ENCODE data around the gene ANKRD12. TPM values are rescaled to one million over a fixed set of nuclear protein-coding genes. Genes with fewer than 3 reads are reported as not detected.

The ANKRD12 gene
- total and polyA plus RNA-seq, 10 of the 15 experiments (the other 5 are each of a cell fraction or from before 2014, with no cell fraction given): 5.9 to 45.7 (median 20.2) TPM

GRCh38 chr18:9092665-9093064 is 43.9 kb upstream of the ANKRD12 start:
- CTCF ChIA-PET: no interaction called here
- RAD21 ChIA-PET (ENCODE audit: unreplicated experiment): no interaction called here
- no TSS peak for BruUV-seq (replicated peaks)
- in situ Hi-C loops (cut with MboI) (no loop called here), intact Hi-C loops (cut with micrococcal nuclease; ENCODE audit: unreplicated experiment) (no loop called here)
- no peak overlapping the region for H3K4me2 ChIP-seq (ENCODE audit: control insufficient read depth, insufficient read depth)
- ATAC-seq (no peak), FAIRE-seq (no peak), DNase-seq (ENCODE audit: low read depth, low spot score) (no peak)
- SMC1A ChIA-PET (ENCODE audit: uncharacterized antibody, unreplicated experiment): interaction anchor here (0.6 to 8.9 kb wide), 2 partner anchors 10 to 54 kb away, joined by 3 to 59 read pairs; no protein-coding TSS in a partner anchor
- no peaks in the 10 kb centered on the region for H3K27me3 ChIP-seq (replicated peaks in 1 of 2; ENCODE audit: control insufficient read depth in 2 of 2, insufficient read depth in 2 of 2, low read length in 1 of 2)
- H3K9ac ChIP-seq (ENCODE audit: control insufficient read depth, insufficient read depth, low read length): no peak overlapping the region
- no peaks in the 10 kb centered on the region for H3K36me3 ChIP-seq (ENCODE audit: control insufficient read depth in 2 of 2, insufficient read depth in 2 of 2, low read length in 1 of 2)
- no peak overlapping the region for H2AFZ ChIP-seq (ENCODE audit: control insufficient read depth, low read depth, low read length)
- H3K79me2 ChIP-seq (ENCODE audit: control insufficient read depth, insufficient read depth, low read length): no peaks in the 10 kb centered on the region
- POLR2A ChIA-PET: interaction anchor here (0.7 kb wide), 1 partner anchor 67 kb away, joined by 3 read pairs; no protein-coding TSS in a partner anchor
- peaks cover 19% of the 10 kb centered on the region for H3K4me1 ChIP-seq (ENCODE audit: control insufficient read depth, insufficient read depth, low read length)
- no peak overlapping the region for H3K4me3 ChIP-seq
- H4K20me1 ChIP-seq (ENCODE audit: control insufficient read depth, insufficient read depth): no peaks in the 10 kb centered on the region
- WGBS (ENCODE audit: insufficient coverage, insufficient replicate concordance, low lambda C conversion rate, missing lambda C conversion rate): 75% methylated on average over 2 of the region's 2 CpGs
- no peaks in the 10 kb centered on the region for H3K9me3 ChIP-seq (replicated peaks; ENCODE audit: control insufficient read depth, insufficient read depth, low read length)
- H3K27ac ChIP-seq (ENCODE audit: control insufficient read depth, insufficient read depth): no peak overlapping the region
- TF ChIP-seq PBX3 (IDR thresholded peaks at IDR 0.05; ENCODE audit: insufficient replicate concordance, low read depth, low read length) (no peak), CTCF (IDR thresholded peaks at IDR 0.05 in 2 of 3, conservative IDR thresholded peaks at IDR 0.05 in 1 of 3; ENCODE audit: control insufficient read depth in 2 of 3, extremely low read depth in 1 of 3, insufficient read depth in 1 of 3, low read depth in 3 of 3, low read length in 3 of 3) (no peak), NR2C2 (IDR thresholded peaks at IDR 0.05; ENCODE audit: borderline replicate concordance, control insufficient read depth, insufficient read length, low read depth) (no peak), MTA2 (IDR thresholded peaks at IDR 0.05; ENCODE audit: low read depth) (no peak), E2F8 (IDR thresholded peaks at IDR 0.05; ENCODE audit: low read depth, partially characterized antibody) (no peak), ZSCAN29 (IDR thresholded peaks at IDR 0.05) (no peak), NRF1 (conservative IDR thresholded peaks at IDR 0.05; ENCODE audit: low read depth, low read length) (no peak), ATF2 (IDR thresholded peaks at IDR 0.05; ENCODE audit: low read length) (no peak), MEF2B (IDR thresholded peaks at IDR 0.05; ENCODE audit: partially characterized antibody, poor library complexity, severe bottlenecking) (no peak), HDGF (IDR thresholded peaks at IDR 0.05) (no peak), PKNOX1 (IDR thresholded peaks at IDR 0.05) (no peak), NFYB (IDR thresholded peaks at IDR 0.05; ENCODE audit: insufficient read depth, low read depth, low read length) (no peak), EP300 (IDR thresholded peaks at IDR 0.05; ENCODE audit: borderline replicate concordance in 1 of 2, control insufficient read depth in 1 of 2, low read depth in 2 of 2, low read length in 2 of 2) (no peak), ZNF384 (IDR thresholded peaks at IDR 0.05; ENCODE audit: borderline replicate concordance, low read depth, low read length) (no peak), GATAD2B (conservative IDR thresholded peaks at IDR 0.05; ENCODE audit: low read depth) (no peak)

Measured in GM12878 (cell line).